Mesendoderm (in vitro differentiated cells): ENCODE results near the gene HAUS1.
A peak's percentile ranks its signal among the peaks of the same experiment; 100 is the strongest.
"Not testable (repeated sequence)": the region's sequence is repeated elsewhere in the genome, so short reads cannot be mapped to it uniquely, and the experiment has no call there.

Experiments used
- DNase-seq: peaks from one replicate; pipeline ENCODE4 v3.0.0; 2013
- H2AK5ac ChIP-seq: 2 replicates; pipeline ENCODE4 v1.6.1; 2013; ENCODE audit warnings: low read length, inconsistent platforms
- H2BK120ac ChIP-seq: 2 replicates; pipeline ENCODE4 v1.6.1; 2013; ENCODE audit warnings: low read depth, mild to moderate bottlenecking, low read length, moderate library complexity, mixed read lengths
- H2BK15ac ChIP-seq: replicated peaks from 2 replicates; pipeline ENCODE4 v1.6.1; 2013; ENCODE audit warnings: low read depth, mild to moderate bottlenecking, moderate library complexity
- H2BK5ac ChIP-seq: 2 replicates; pipeline ENCODE4 v1.6.1; 2013; ENCODE audit warnings: low read length, inconsistent platforms
- H3K18ac ChIP-seq: 2 replicates; pipeline ENCODE4 v1.6.1; 2013; ENCODE audit warnings: mild to moderate bottlenecking, low read length, mixed read lengths
- H3K23ac ChIP-seq: one replicate; pipeline ENCODE4 v1.6.1; 2013; ENCODE audit warnings: low read length
- H3K27ac ChIP-seq: 2 replicates; pipeline ENCODE4 v1.5.1; 2013; ENCODE audit warnings: low read depth, mild to moderate bottlenecking, inconsistent platforms, low read length, moderate library complexity
- H3K27me3 ChIP-seq: 2 replicates; pipeline ENCODE4 v1.6.1; 2013; ENCODE audit warnings: low read length, control low read depth, mild to moderate bottlenecking, inconsistent platforms; ENCODE audit not compliant: insufficient read depth, poor library complexity
- H3K36me3 ChIP-seq: 2 replicates; pipeline ENCODE4 v1.6.1; 2013; ENCODE audit warnings: low read length, inconsistent platforms; ENCODE audit not compliant: control insufficient read depth, insufficient read depth
- H3K4ac ChIP-seq: one replicate; pipeline ENCODE4 v1.6.1; 2013; ENCODE audit warnings: low read depth, mild to moderate bottlenecking, low read length, moderate library complexity
- H3K4me1 ChIP-seq: 2 replicates; pipeline ENCODE4 v1.6.1; 2013; ENCODE audit warnings: low read depth, low read length, inconsistent platforms; ENCODE audit not compliant: control insufficient read depth
- H3K4me2 ChIP-seq: 2 replicates; pipeline ENCODE4 v1.6.1; 2013; ENCODE audit warnings: low read length
- H3K4me3 ChIP-seq: 2 replicates; pipeline ENCODE4 v1.5.1; 2013; ENCODE audit warnings: mild to moderate bottlenecking, low read length
- H3K56ac ChIP-seq: one replicate; pipeline ENCODE4 v1.6.1; 2013; ENCODE audit warnings: low read length
- H3K79me1 ChIP-seq: 2 replicates; pipeline ENCODE4 v1.6.1; 2013; ENCODE audit warnings: low read length, inconsistent platforms
- H3K79me2 ChIP-seq: 2 replicates; pipeline ENCODE4 v1.6.1; 2013; ENCODE audit warnings: mild to moderate bottlenecking, low read length; ENCODE audit not compliant: control insufficient read depth, insufficient read depth
- H3K9ac ChIP-seq: 2 replicates; pipeline ENCODE4 v1.6.1; 2013; ENCODE audit warnings: low read length, inconsistent platforms
- H4K5ac ChIP-seq: one replicate; pipeline ENCODE4 v1.6.1; 2013; ENCODE audit warnings: low read length
- H4K8ac ChIP-seq: one replicate; pipeline ENCODE4 v1.6.1; 2013; ENCODE audit warnings: low read depth, mild to moderate bottlenecking, control low read depth, low read length, moderate library complexity
- WGBS: extraction: QIAGEN DNeasy Blood & Tissue Kit; methylation state at CpG from one replicate; pipeline ENCODE4 v1.1.7; 2013; ENCODE audit warnings: low lambda C conversion rate, missing lambda C conversion rate; ENCODE audit not compliant: insufficient coverage; ENCODE audit errors: extremely low coverage; 5-methylcytosine and 5-hydroxymethylcytosine counted together

Gene HAUS1

GRCh38 chr18:46110406-46110805 is 6.2 kb downstream of the HAUS1 start:
- Histone ChIP-seq H2BK15ac (no peak overlapping the region), H3K36me3 (no peaks in the 10 kb centered on the region), H3K18ac (no peak overlapping the region), H2BK5ac (no peak overlapping the region), H2AK5ac (no peak overlapping the region), H3K4me2 (no peak overlapping the region), H4K8ac (no peak overlapping the region), H3K23ac (no peak overlapping the region), H3K9ac (no peak overlapping the region), H3K27ac (no peak overlapping the region), H2BK120ac (no peak overlapping the region), H3K56ac (no peak overlapping the region), H4K5ac (no peak overlapping the region), H3K4me3 (no peak overlapping the region), H3K79me2 (no peaks in the 10 kb centered on the region), H3K27me3 (no peaks in the 10 kb centered on the region), H3K4me1 (peaks cover 2% of the 10 kb centered on the region), H3K4ac (no peak overlapping the region), H3K79me1 (peaks cover 4% of the 10 kb centered on the region)
- peak; percentile 57 for DNase-seq
- no CpG with 5 or more reads among the region's 3 CpGs for WGBS

GRCh38 chr18:46113751-46114150 is 9.6 kb downstream of the HAUS1 start:
- Histone ChIP-seq H3K79me1 (peaks cover 2% of the 10 kb centered on the region), H4K8ac (no peak overlapping the region), H4K5ac (no peak overlapping the region), H2BK5ac (no peak overlapping the region), H3K18ac (no peak overlapping the region), H3K4me3 (no peak overlapping the region), H3K36me3 (no peaks in the 10 kb centered on the region), H3K56ac (no peak overlapping the region), H3K4me1 (peaks cover 2% of the 10 kb centered on the region), H3K79me2 (no peaks in the 10 kb centered on the region), H2BK120ac (no peak overlapping the region), H3K23ac (no peak overlapping the region), H3K27me3 (no peaks in the 10 kb centered on the region), H3K27ac (peak overlapping the region; percentile 56), H3K4ac (no peak overlapping the region), H3K9ac (no peak overlapping the region), H2BK15ac (no peak overlapping the region), H2AK5ac (no peak overlapping the region), H3K4me2 (no peak overlapping the region)
- DNase-seq, result peak; percentile 80
- WGBS, result no CpG with 5 or more reads among the region's 1 CpG

GRCh38 chr18:46126625-46127024 is 22.4 kb downstream of the HAUS1 start:
- H4K8ac ChIP-seq, H2BK120ac ChIP-seq, H4K5ac ChIP-seq, H3K27ac ChIP-seq, H3K4me2 ChIP-seq, H2BK15ac ChIP-seq, H3K79me2 ChIP-seq, H2AK5ac ChIP-seq, H3K4me3 ChIP-seq, DNase-seq, H3K36me3 ChIP-seq, H3K23ac ChIP-seq, H3K79me1 ChIP-seq, H3K9ac ChIP-seq, H3K56ac ChIP-seq, H3K4ac ChIP-seq, H2BK5ac ChIP-seq, H3K18ac ChIP-seq, H3K4me1 ChIP-seq, H3K27me3 ChIP-seq: not testable (repeated sequence)
- WGBS, result no CpG with 5 or more reads among the region's 4 CpGs

GRCh38 chr18:46130061-46130460 is 25.9 kb downstream of the HAUS1 start:
- H2AK5ac ChIP-seq, result no peak overlapping the region
- H3K36me3 ChIP-seq, result no peaks in the 10 kb centered on the region
- DNase-seq, result no peak
- H4K5ac ChIP-seq, result no peak overlapping the region
- H3K27ac ChIP-seq, result no peak overlapping the region
- H3K4ac ChIP-seq, result no peak overlapping the region
- no peak overlapping the region for H4K8ac ChIP-seq
- H2BK5ac ChIP-seq, result no peak overlapping the region
- no peak overlapping the region for H2BK15ac ChIP-seq
- no peak overlapping the region for H3K56ac ChIP-seq
- no CpG with 5 or more reads among the region's 2 CpGs for WGBS
- no peak overlapping the region for H3K4me2 ChIP-seq
- no peaks in the 10 kb centered on the region for H3K4me1 ChIP-seq
- no peaks in the 10 kb centered on the region for H3K79me1 ChIP-seq
- H3K23ac ChIP-seq, result no peak overlapping the region
- H3K27me3 ChIP-seq, result no peaks in the 10 kb centered on the region
- H3K4me3 ChIP-seq, result no peak overlapping the region
- no peak overlapping the region for H2BK120ac ChIP-seq
- no peaks in the 10 kb centered on the region for H3K79me2 ChIP-seq
- no peak overlapping the region for H3K9ac ChIP-seq
- H3K18ac ChIP-seq, result no peak overlapping the region

GRCh38 chr18:46130549-46130948 is 26.4 kb downstream of the HAUS1 start:
- DNase-seq, H2BK15ac ChIP-seq, H3K56ac ChIP-seq, H4K8ac ChIP-seq, H2AK5ac ChIP-seq, H3K4me2 ChIP-seq, H3K79me2 ChIP-seq, H3K4ac ChIP-seq, H4K5ac ChIP-seq, H2BK120ac ChIP-seq, H3K27me3 ChIP-seq, H3K18ac ChIP-seq, H3K27ac ChIP-seq, H3K79me1 ChIP-seq, H3K4me1 ChIP-seq, H2BK5ac ChIP-seq, H3K36me3 ChIP-seq, H3K4me3 ChIP-seq, H3K23ac ChIP-seq, H3K9ac ChIP-seq: not testable (repeated sequence)
- no CpG with 5 or more reads among the region's 8 CpGs for WGBS

- H3K23ac ChIP-seq, result no peak overlapping the region
- no peak for DNase-seq
- no peak overlapping the region for H3K4ac ChIP-seq
- no CpG with 5 or more reads among the region's 3 CpGs for WGBS
- H2BK15ac ChIP-seq, result no peak overlapping the region
- H3K9ac ChIP-seq, result no peak overlapping the region
- no peak overlapping the region for H3K56ac ChIP-seq
- H3K36me3 ChIP-seq, result no peaks in the 10 kb centered on the region
- H3K27me3 ChIP-seq, result no peaks in the 10 kb centered on the region
- no peak overlapping the region for H4K8ac ChIP-seq
- H3K4me3 ChIP-seq, result no peak overlapping the region
- H4K5ac ChIP-seq, result no peak overlapping the region
- no peak overlapping the region for H3K18ac ChIP-seq
- no peaks in the 10 kb centered on the region for H3K79me1 ChIP-seq
- no peaks in the 10 kb centered on the region for H3K4me1 ChIP-seq
- H3K79me2 ChIP-seq, result no peaks in the 10 kb centered on the region
- no peak overlapping the region for H2BK120ac ChIP-seq
- no peak overlapping the region for H2AK5ac ChIP-seq
- H3K27ac ChIP-seq, result no peak overlapping the region
- H3K4me2 ChIP-seq, result no peak overlapping the region
- no peak overlapping the region for H2BK5ac ChIP-seq
Measured at GRCh38 chr18:46133534-46133933, 29.3 kb downstream of the HAUS1 start.
